Raji (cell line): ENCODE measurements around the gene PRM2.

Experiments
- POLR2A ChIP-seq: IDR thresholded peaks from 2 replicates; pipeline ENCODE4 v1.6.1; 2011; ENCODE audit warnings: low read depth, low read length, control low read depth; ENCODE audit not compliant: insufficient read depth

PRM2 gene

GRCh38 chr16:11310997-11311561 is 34.8 kb upstream of the PRM2 start:
- 0 out of 2 replicates have a peak, but pooled peaks have one; percentile 30 for TF ChIP-seq POLR2A

- TF ChIP-seq POLR2A, result no peak
These were observed 34.3 kb upstream of the PRM2 start for GRCh38 chr16:11310634-11310977.

- TF ChIP-seq POLR2A, result peak; percentile 45; the same call in 1 of the 2 replicates
These were observed 33.8 kb upstream of the PRM2 start for GRCh38 chr16:11309895-11310633.

- peak; percentile 51; the same call in 1 of the 2 replicates for TF ChIP-seq POLR2A
These were observed 32.4 kb upstream of the PRM2 start for GRCh38 chr16:11308493-11309283.

- no peak for TF ChIP-seq POLR2A
These were observed 31.6 kb upstream of the PRM2 start for GRCh38 chr16:11307639-11308492.

GRCh38 chr16:11306997-11307638 is 30.8 kb upstream of the PRM2 start:
- no peak for TF ChIP-seq POLR2A

- no peak for TF ChIP-seq POLR2A
These were observed 30.1 kb upstream of the PRM2 start for GRCh38 chr16:11306381-11306780.

- no peak for TF ChIP-seq POLR2A
These were observed 27.3 kb upstream of the PRM2 start for GRCh38 chr16:11303405-11304138.

- TF ChIP-seq POLR2A, result no peak
These were observed 26.7 kb upstream of the PRM2 start for GRCh38 chr16:11302977-11303376.

GRCh38 chr16:11301645-11302501 is 25.6 kb upstream of the PRM2 start:
- no peak for TF ChIP-seq POLR2A

GRCh38 chr16:11300560-11300892 is 24.2 kb upstream of the PRM2 start:
- TF ChIP-seq POLR2A, result no peak

GRCh38 chr16:11299865-11300559 is 23.7 kb upstream of the PRM2 start:
- TF ChIP-seq POLR2A, result no peak
